ENCODE results near the gene LZTS2. TPM values are rescaled to one million over a fixed set of nuclear protein-coding genes. Genes with fewer than 3 reads are reported as not detected.

The LZTS2 gene
- total RNA-seq, 1 experiment from 2014 or later: 58.3 TPM

DNA sequence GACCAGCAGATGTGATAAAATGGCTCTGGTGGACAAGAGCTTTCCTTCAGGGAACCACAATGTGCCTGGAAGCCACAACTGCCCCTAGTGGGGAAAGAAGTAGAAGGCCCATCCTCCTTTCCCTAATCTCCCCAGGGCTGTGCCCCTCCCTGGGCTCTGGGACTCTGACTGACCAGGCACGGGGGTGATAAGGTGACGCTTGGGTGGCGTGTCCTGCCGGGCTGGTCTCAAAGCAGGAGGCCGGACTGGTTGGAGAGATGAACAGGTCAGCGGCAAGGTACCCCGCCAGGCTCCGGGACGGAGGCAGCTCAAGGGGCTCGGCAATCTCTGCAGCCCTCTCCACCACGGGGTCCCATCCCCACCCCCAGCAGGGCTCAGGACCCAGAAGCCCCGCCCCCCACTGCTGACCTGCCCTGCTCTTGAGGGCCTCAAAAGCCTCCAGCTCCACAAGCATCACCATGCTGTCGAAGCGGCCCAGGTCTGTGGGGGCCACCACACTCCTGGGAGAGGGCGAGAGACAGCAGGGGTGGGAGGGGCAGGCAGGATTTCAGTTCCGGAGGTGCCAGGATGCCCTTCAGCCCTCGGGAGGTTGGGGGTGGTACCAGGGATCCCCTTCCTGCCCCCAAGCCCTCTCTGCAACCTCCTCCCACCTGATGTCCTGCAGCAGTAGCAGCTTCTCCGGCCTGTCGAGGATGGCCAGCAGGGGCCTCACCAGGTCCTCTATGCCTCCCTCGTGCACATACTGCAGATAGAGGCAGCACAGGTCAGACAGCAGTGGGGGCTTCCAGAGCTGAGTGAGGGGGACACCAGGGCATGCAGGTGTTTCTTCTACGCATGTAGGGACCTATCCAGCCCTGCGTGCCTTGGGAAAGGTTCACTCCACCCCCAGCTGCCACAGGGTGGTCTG lies 12.2 kb downstream of the LZTS2 start:
- H3K9me3 ChIP-seq (ENCODE audit: low read length): no peaks in the 10 kb centered on the region
- peak overlapping the region; percentile 29; the same call in 1 of the 2 replicates for H3K27ac ChIP-seq (ENCODE audit: low read length)
- H3K4me1 ChIP-seq (ENCODE audit: insufficient read depth, low read length): peaks cover 29% of the 10 kb centered on the region
- no peaks in the 10 kb centered on the region for H3F3A ChIP-seq (ENCODE audit: low read length, unreplicated experiment)
- H3K4me2 ChIP-seq (ENCODE audit: low read length): peak overlapping the region; percentile 33
- no TSS peak for BruUV-seq (replicated peaks)
- no peaks in the 10 kb centered on the region for H3K36me3 ChIP-seq (ENCODE audit: low read depth, low read length)
- H3K4me3 ChIP-seq (ENCODE audit: low read length): no peak overlapping the region
- ATAC-seq (no peak; the same call in 1 of the 2 replicates), DNase-seq (peak; percentile 40)
- TF ChIP-seq EZH2 (IDR thresholded peaks at IDR 0.05; ENCODE audit: low read length, unreplicated experiment): no peak
- TF ChIP-seq, protein P1, sequence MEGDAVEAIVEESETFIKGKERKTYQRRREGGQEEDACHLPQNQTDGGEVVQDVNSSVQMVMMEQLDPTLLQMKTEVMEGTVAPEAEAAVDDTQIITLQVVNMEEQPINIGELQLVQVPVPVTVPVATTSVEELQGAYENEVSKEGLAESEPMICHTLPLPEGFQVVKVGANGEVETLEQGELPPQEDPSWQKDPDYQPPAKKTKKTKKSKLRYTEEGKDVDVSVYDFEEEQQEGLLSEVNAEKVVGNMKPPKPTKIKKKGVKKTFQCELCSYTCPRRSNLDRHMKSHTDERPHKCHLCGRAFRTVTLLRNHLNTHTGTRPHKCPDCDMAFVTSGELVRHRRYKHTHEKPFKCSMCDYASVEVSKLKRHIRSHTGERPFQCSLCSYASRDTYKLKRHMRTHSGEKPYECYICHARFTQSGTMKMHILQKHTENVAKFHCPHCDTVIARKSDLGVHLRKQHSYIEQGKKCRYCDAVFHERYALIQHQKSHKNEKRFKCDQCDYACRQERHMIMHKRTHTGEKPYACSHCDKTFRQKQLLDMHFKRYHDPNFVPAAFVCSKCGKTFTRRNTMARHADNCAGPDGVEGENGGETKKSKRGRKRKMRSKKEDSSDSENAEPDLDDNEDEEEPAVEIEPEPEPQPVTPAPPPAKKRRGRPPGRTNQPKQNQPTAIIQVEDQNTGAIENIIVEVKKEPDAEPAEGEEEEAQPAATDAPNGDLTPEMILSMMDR (conservative IDR thresholded peaks at IDR 0.05; ENCODE audit: low read depth, low read length): 0 out of 2 replicates have a peak, but pooled peaks have one; percentile 31
- no peaks in the 10 kb centered on the region for H3K27me3 ChIP-seq (ENCODE audit: low read length)
- no peak overlapping the region for H3K9ac ChIP-seq (ENCODE audit: low read length)
- ChIA-PET CTCF (interaction anchor here (0.5 to 2.2 kb wide), 3 partner anchors 14 to 129 kb away, joined by 5 to 16 read pairs (median 6); no protein-coding TSS in a partner anchor), POLR2A (ENCODE audit: unreplicated experiment) (no interaction called here)
- no peaks in the 10 kb centered on the region for H4K20me1 ChIP-seq (ENCODE audit: low read length)
- H3K79me2 ChIP-seq (ENCODE audit: low read length): no peaks in the 10 kb centered on the region
- intact Hi-C loops (cut with micrococcal nuclease): no loop called here
- peak overlapping the region; percentile 38; the same call in 1 of the 2 replicates for H2AFZ ChIP-seq (ENCODE audit: low read length)
- no peaks in the 10 kb centered on the region for H3K9me2 ChIP-seq (replicated peaks; ENCODE audit: low read length)

DNA sequence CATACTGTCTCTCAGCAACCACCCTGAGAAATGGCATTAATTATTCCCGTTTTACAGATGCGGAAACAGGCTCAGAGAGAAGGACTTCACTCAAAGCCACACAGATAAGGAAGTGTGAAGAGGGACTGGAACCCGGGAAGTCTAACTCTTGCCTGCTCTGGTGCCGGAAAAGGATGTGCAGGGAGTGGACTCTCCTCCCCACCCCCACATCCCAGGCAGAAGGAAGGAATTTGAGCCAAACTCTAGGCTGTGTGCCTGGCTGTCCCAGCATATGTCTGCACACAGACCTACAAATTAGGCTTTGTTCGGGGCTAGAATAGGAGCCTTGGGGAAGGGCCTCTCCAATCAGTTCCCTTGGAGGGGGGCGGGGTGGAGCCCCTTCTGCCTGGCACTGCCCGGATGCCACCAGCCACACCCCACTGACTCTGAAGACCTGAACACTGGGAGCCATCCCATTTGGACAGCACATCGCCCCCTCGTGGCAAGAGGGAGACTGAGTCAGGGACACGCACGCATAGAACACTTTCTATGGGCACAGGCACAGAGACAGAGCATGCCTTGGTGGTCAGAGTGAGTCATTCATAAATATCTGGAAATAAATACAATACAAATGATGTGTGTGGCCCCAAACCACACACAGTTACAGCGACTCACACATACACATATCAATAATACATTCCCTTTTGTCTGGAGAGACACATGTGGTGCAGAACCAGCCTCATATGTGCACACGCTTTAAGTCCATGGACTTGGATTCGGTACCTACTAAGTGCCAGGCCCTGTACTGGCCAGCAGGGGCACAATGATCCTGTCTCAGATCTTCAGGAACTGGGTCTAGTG lies 13.1 kb downstream of the LZTS2 start:
- ChIA-PET CTCF (no interaction called here), POLR2A (ENCODE audit: unreplicated experiment) (no interaction called here)
- Histone ChIP-seq H2AFZ (ENCODE audit: low read length) (peak overlapping the region; percentile 38; the same call in 1 of the 2 replicates), H3K4me2 (ENCODE audit: low read length) (peak overlapping the region; percentile 33), H3K9me3 (ENCODE audit: low read length) (no peaks in the 10 kb centered on the region), H3K9me2 (replicated peaks; ENCODE audit: low read length) (no peaks in the 10 kb centered on the region), H3K4me1 (ENCODE audit: insufficient read depth, low read length) (peaks cover 29% of the 10 kb centered on the region), H3K27me3 (ENCODE audit: low read length) (no peaks in the 10 kb centered on the region), H4K20me1 (ENCODE audit: low read length) (no peaks in the 10 kb centered on the region), H3K27ac (ENCODE audit: low read length) (peak overlapping the region; percentile 29), H3K36me3 (ENCODE audit: low read depth, low read length) (no peaks in the 10 kb centered on the region), H3K79me2 (ENCODE audit: low read length) (no peaks in the 10 kb centered on the region), H3K4me3 (ENCODE audit: low read length) (no peak overlapping the region; the same call in 1 of the 2 replicates), H3K9ac (ENCODE audit: low read length) (no peak overlapping the region), H3F3A (ENCODE audit: low read length, unreplicated experiment) (no peaks in the 10 kb centered on the region)
- peak; percentile 84 for DNase-seq
- peak; percentile 68 for ATAC-seq
- BruUV-seq (replicated peaks): no TSS peak
- TF ChIP-seq EZH2 (IDR thresholded peaks at IDR 0.05; ENCODE audit: low read length, unreplicated experiment) (no peak), EZH2phosphoT487 (IDR thresholded peaks at IDR 0.05; ENCODE audit: borderline replicate concordance, low read length) (no peak)
- TF ChIP-seq, protein P1 (conservative IDR thresholded peaks at IDR 0.05; ENCODE audit: low read depth, low read length): peak; percentile 75
- intact Hi-C loops (cut with micrococcal nuclease): loop anchor here (1.0 kb wide), 1 partner anchor 14 kb away; no protein-coding TSS in a partner anchor

Data from PC-3 (cell line).